Caco-2 (cell line): ENCODE data around the gene MARCHF4. TPM values are rescaled to one million over a fixed set of nuclear protein-coding genes. Genes with fewer than 3 reads are reported as not detected.

ENCODE experiments used
- BruUV-seq: library from RNA; stranded (reverse); fragments of 400-500 nt; replicated peaks from 2 replicates; lab custom pipeline; 2021; lab: Mats Ljungman, UMichigan
- CTCF ChIA-PET: fragments of 300-600 bp; sonication (Branson Sonifier 250); formaldehyde crosslinking; loops from one replicate; lab custom pipeline; 2022; ENCODE audit warnings: antibody characterized with exemption; lab: Charles Lee
- POLR2A ChIA-PET: fragments of 300-600 bp; sonication (Branson Sonifier 250); formaldehyde crosslinking; loops from one replicate; lab custom pipeline; 2022; ENCODE audit warnings: antibody characterized with exemption; lab: Charles Lee
- DNase-seq, 2 experiments: peaks; one replicate each; pipeline versions ENCODE4 v3.0.0 to v3.0.0-alpha.2; 2020 to 2022
- H3K27me3 ChIP-seq: replicated peaks from 2 replicates; pipeline ENCODE4 v1.6.0; 2011; ENCODE audit warnings: low read length; ENCODE audit not compliant: control insufficient read depth, insufficient read depth
- H3K36me3 ChIP-seq: 2 replicates; pipeline ENCODE4 v1.5.1; 2011; ENCODE audit warnings: low read length; ENCODE audit not compliant: control insufficient read depth, insufficient read depth
- H3K4me1 ChIP-seq: fragments of 250-450 bp; sonication (Bioruptor Pico); 2 replicates; pipeline ENCODE4 v1.5.1; 2020; ENCODE audit warnings: mild to moderate bottlenecking
- H3K4me3 ChIP-seq: 2 replicates; pipeline ENCODE4 v1.5.1; 2011; ENCODE audit warnings: low read depth, mild to moderate bottlenecking, control low read depth, low read length
- H3K9me3 ChIP-seq: fragments of 250-450 bp; sonication (Bioruptor Pico); 2 replicates; pipeline ENCODE4 v1.5.1; 2020; ENCODE audit warnings: mild to moderate bottlenecking, moderate library complexity
- H3K27ac Mint-ChIP-seq: one replicate; pipeline ENCODE4 v1.8.0; 2022; ENCODE audit warnings: mixed read lengths; ENCODE audit not compliant: unreplicated experiment
- H3K27me3 Mint-ChIP-seq: one replicate; pipeline ENCODE4 v1.8.0; 2022; ENCODE audit warnings: mixed read lengths; ENCODE audit not compliant: insufficient read depth, unreplicated experiment
- H3K36me3 Mint-ChIP-seq: one replicate; pipeline ENCODE4 v1.8.0; 2022; ENCODE audit warnings: mild to moderate bottlenecking, mixed read lengths; ENCODE audit not compliant: insufficient read depth, unreplicated experiment
- H3K4me1 Mint-ChIP-seq: one replicate; pipeline ENCODE4 v1.8.0; 2022; ENCODE audit warnings: low read depth, mixed read lengths; ENCODE audit not compliant: unreplicated experiment
- H3K4me3 Mint-ChIP-seq: one replicate; pipeline ENCODE4 v1.8.0; 2022; ENCODE audit warnings: mild to moderate bottlenecking, moderate library complexity, mixed read lengths; ENCODE audit not compliant: unreplicated experiment
- H3K9me3 Mint-ChIP-seq: one replicate; pipeline ENCODE4 v1.8.0; 2022; ENCODE audit warnings: mixed read lengths; ENCODE audit not compliant: unreplicated experiment
- intact Hi-C: fragments of 100-400 bp; cut with micrococcal nuclease; formaldehyde crosslinking; loops from one replicate; pipeline ENCODE4 v1.10.0; 2022; ENCODE audit not compliant: unreplicated experiment
- total RNA-seq: library from RNA; stranded (reverse); gene quantifications from 2 replicates; pipeline ENCODE4 v1.2.3, GENCODE V29; 2022
- TF ChIP-seq, protein P1 (sequence below), 2 experiments: fragments of 200-600 bp in 1 of 2; IDR thresholded peaks; 1 replicate in 1 of 2; 2 replicates in 1 of 2; pipeline versions ENCODE4 v1.5.1 to v1.8.0; 2011 to 2022; ENCODE audit warnings: antibody characterized with exemption in 1 of 2, control low read depth in 1 of 2, inconsistent platforms in 1 of 2, low read depth in 1 of 2, low read length in 1 of 2, mild to moderate bottlenecking in 1 of 2, moderate library complexity in 1 of 2; ENCODE audit not compliant: insufficient read depth in 1 of 2, severe bottlenecking in 1 of 2, unreplicated experiment in 1 of 2

MARCHF4 gene
- total RNA-seq, 1 experiment from 2014 or later = not detected

DNA sequence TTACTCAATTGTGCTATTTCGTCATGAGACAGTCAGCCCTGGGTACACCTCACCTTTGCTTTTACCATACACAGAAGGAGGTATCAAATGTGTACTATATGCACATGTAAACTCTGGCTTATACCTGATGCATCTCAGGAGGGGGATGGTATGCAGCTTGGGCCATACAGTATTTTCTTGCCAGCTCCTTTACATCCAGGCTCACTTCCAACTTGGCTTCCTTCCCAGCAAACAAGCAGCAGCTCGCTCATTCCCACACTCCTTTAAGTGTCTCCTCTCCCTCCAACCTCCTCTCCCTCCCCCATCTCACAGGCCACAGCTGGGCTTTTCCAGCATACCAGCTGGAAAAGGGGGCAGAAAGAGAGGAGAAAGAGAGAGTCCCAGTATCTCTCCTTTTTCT is 9.6 kb downstream of the MARCHF4 start:
- Histone ChIP-seq H3K4me3 (no peak overlapping the region), H3K36me3 (no peaks in the 10 kb centered on the region), H3K9me3 (no peaks in the 10 kb centered on the region), H3K27me3 (no peaks in the 10 kb centered on the region; the same call in 1 of the 2 replicates), H3K4me1 (no peaks in the 10 kb centered on the region)
- H3K27ac Mint-ChIP-seq = no peak overlapping the region
- TF ChIP-seq, protein P1, sequence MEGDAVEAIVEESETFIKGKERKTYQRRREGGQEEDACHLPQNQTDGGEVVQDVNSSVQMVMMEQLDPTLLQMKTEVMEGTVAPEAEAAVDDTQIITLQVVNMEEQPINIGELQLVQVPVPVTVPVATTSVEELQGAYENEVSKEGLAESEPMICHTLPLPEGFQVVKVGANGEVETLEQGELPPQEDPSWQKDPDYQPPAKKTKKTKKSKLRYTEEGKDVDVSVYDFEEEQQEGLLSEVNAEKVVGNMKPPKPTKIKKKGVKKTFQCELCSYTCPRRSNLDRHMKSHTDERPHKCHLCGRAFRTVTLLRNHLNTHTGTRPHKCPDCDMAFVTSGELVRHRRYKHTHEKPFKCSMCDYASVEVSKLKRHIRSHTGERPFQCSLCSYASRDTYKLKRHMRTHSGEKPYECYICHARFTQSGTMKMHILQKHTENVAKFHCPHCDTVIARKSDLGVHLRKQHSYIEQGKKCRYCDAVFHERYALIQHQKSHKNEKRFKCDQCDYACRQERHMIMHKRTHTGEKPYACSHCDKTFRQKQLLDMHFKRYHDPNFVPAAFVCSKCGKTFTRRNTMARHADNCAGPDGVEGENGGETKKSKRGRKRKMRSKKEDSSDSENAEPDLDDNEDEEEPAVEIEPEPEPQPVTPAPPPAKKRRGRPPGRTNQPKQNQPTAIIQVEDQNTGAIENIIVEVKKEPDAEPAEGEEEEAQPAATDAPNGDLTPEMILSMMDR (IDR thresholded peaks at IDR 0.05; ENCODE audit: insufficient read depth in 1 of 2, low read depth in 1 of 2, low read length in 1 of 2, severe bottlenecking in 1 of 2, unreplicated experiment in 1 of 2) = no peak
- no peaks in the 10 kb centered on the region for H3K9me3 Mint-ChIP-seq
- H3K4me3 Mint-ChIP-seq = no peak overlapping the region
- POLR2A ChIA-PET = no interaction called here
- BruUV-seq = no TSS peak
- no peaks in the 10 kb centered on the region for H3K36me3 Mint-ChIP-seq
- no peak for DNase-seq
- intact Hi-C loops = no loop called here
- no peaks in the 10 kb centered on the region for H3K4me1 Mint-ChIP-seq
- peaks cover 40% of the 10 kb centered on the region for H3K27me3 Mint-ChIP-seq
- CTCF ChIA-PET = no interaction called here

DNA sequence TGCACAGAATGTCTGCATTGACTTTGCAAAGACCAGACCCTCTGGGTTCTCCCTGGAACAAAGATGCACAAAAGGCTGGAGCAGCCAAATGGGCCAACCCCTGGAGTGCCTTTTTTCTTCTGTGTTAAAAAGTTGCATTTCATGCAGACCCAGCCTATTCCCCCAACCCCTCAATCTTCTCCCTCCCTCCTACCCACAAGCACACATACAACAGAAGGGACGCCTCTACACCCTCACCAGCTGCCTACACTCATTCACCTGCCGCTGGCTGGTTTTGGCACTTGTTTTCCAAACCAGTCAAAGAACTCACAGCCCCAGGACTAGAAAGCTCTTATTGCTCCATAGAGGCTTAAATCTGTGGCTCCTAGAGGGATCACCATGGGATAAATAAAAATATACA is 16.6 kb downstream of the MARCHF4 start:
- H3K4me1 ChIP-seq = no peaks in the 10 kb centered on the region
- no peaks in the 10 kb centered on the region for H3K9me3 ChIP-seq
- POLR2A ChIA-PET = no interaction called here
- H3K27me3 Mint-ChIP-seq = peaks cover 32% of the 10 kb centered on the region
- no peaks in the 10 kb centered on the region for H3K4me1 Mint-ChIP-seq
- TF ChIP-seq, protein P1 (IDR thresholded peaks at IDR 0.05; ENCODE audit: insufficient read depth in 1 of 2, low read depth in 1 of 2, low read length in 1 of 2, severe bottlenecking in 1 of 2, unreplicated experiment in 1 of 2) = no peak
- intact Hi-C loops = no loop called here
- no peaks in the 10 kb centered on the region for H3K9me3 Mint-ChIP-seq
- CTCF ChIA-PET = no interaction called here
- H3K27me3 ChIP-seq = peaks cover 1% of the 10 kb centered on the region; the same call in 1 of the 2 replicates
- DNase-seq = no peak
- H3K36me3 ChIP-seq = no peaks in the 10 kb centered on the region; the same call in 1 of the 2 replicates
- no peak overlapping the region for H3K4me3 Mint-ChIP-seq
- H3K27ac Mint-ChIP-seq = no peak overlapping the region
- H3K36me3 Mint-ChIP-seq = no peaks in the 10 kb centered on the region
- no peak overlapping the region for H3K4me3 ChIP-seq
- no TSS peak for BruUV-seq

DNA sequence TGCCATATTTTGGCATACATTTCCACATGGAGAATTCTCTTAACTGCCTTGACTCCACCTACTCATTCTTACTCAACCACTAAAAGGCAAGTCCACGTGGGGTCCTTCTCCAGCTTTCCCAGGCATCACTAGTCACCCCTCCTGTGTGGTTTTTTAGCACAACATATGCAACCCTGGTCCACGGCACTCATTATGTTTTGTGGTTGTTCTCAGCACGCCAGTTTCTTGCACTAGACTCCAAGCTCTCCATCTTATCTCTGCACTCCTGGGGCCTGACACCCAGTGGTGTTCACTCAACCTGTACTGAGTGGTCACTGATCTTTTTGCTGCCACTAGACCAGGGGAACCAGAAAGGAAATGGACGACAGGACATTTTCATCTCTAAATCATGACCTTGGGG is 18.0 kb downstream of the MARCHF4 start:
- BruUV-seq = no TSS peak
- DNase-seq = no peak
- no peaks in the 10 kb centered on the region for H3K9me3 Mint-ChIP-seq
- peaks cover 27% of the 10 kb centered on the region for H3K27me3 Mint-ChIP-seq
- TF ChIP-seq, protein P1 (IDR thresholded peaks at IDR 0.05; ENCODE audit: insufficient read depth in 1 of 2, low read depth in 1 of 2, low read length in 1 of 2, severe bottlenecking in 1 of 2, unreplicated experiment in 1 of 2) = no peak
- POLR2A ChIA-PET = no interaction called here
- H3K4me1 ChIP-seq = no peaks in the 10 kb centered on the region
- no peak overlapping the region for H3K4me3 ChIP-seq
- H3K4me1 Mint-ChIP-seq = no peaks in the 10 kb centered on the region
- H3K27ac Mint-ChIP-seq = no peak overlapping the region
- no peaks in the 10 kb centered on the region for H3K9me3 ChIP-seq
- no peaks in the 10 kb centered on the region for H3K36me3 Mint-ChIP-seq
- H3K4me3 Mint-ChIP-seq = no peak overlapping the region
- CTCF ChIA-PET = no interaction called here
- H3K27me3 ChIP-seq = peaks cover 1% of the 10 kb centered on the region; the same call in 1 of the 2 replicates
- intact Hi-C loops = no loop called here
- no peaks in the 10 kb centered on the region; the same call in 1 of the 2 replicates for H3K36me3 ChIP-seq
